NOMO-1 treated with DMSO at 0.1 percent for 48 hours (cell line): ENCODE results near the gene AIPL1.

Source experiments
- DNase-seq: peaks from one replicate; lab custom pipeline; 2025; ENCODE audit not compliant: unreplicated experiment; lab: John Stamatoyannopoulos, UW

The AIPL1 gene

DNA sequence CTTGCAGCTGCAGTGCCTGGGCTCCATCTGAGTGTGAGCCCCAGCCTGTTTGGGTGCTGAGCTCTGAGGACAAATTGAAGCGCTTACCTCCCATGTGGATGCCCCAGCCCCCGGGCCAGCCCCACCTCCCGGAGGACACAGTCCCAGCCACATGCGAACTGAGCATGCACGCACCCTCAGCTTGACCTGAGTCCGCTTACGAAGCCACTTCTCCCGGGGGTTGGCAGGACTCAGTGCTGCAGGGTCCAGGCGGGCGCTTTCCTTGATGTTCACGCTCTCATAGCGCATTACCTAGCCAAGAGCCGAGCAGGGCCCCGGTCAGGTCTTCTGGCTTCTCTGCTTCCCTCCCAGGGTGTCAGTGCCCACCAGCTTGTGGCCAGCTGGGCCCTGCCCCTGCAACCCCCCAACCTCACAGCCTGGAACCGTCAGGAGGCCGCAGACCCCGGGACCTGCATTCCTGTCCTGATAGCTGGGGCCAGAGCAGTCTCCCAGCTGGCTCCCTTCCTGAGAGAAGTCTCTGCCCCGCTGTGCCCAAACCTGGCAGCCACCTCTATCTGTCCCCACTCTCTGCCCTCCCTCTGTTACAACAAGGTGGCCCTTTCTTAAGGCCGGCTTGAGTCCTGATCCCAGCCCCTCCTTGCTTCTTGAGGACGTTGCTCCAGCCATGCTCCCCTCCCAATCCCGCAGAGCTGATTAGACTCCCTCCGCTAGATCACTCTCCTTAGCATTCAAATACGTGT lies 33.3 kb upstream of the AIPL1 start:
- no peak for DNase-seq

DNA sequence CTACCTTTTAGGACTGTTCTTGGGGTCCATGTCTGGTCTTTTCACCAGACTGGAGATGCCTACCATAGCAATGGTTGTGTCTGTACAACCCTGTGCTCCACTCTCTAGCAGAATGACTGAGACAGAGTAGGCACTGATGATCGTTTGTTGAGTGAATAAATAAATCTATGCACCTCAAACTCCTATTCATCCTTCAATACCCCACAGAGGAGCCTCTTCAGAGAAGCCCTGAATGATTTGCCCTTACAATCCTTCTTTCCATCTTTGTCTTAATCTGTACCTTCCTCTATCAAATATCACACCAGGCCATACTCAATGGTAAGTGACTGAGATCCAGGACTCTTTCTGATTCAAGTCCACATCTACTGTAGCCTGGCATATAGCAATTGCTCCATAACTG lies 32.6 kb upstream of the AIPL1 start:
- no peak for DNase-seq

DNA sequence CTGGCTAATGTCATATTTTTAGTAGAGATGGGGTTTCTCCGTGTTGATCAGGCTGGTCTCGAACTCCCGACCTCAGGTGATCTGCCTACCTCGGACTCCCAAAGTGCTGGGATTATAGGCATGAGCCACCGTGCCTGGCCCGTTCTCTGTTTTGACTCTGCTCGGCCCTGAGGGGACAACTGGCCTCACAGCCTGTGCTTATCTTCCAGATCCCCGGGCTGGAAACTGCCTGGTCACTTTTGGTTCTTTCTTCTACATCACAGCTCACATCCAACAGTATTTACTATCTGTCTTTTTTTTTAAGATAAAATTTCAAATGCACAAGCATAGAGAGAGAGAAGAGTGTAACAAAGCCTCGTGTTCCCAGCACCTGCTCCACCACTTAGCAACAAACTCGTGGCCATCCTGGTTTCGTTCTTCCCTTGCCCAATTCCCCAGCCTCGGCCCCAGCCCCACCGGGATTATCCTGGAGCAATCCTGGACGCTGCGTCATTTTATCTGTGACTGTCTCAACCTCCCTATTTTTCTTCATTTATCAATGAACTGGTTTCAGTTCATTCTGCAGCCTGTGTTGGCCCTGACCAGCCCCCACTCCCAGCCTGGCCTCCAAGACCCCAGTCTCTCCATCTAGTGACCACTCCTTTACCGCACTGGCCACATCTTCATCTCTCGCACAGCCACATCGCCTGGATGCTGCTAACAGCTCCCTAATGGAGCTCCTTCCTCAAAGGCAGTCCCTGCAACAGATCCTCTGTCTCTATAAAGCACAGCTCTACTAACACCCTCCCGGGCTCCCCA lies 30.5 kb upstream of the AIPL1 start:
- no peak for DNase-seq

DNA sequence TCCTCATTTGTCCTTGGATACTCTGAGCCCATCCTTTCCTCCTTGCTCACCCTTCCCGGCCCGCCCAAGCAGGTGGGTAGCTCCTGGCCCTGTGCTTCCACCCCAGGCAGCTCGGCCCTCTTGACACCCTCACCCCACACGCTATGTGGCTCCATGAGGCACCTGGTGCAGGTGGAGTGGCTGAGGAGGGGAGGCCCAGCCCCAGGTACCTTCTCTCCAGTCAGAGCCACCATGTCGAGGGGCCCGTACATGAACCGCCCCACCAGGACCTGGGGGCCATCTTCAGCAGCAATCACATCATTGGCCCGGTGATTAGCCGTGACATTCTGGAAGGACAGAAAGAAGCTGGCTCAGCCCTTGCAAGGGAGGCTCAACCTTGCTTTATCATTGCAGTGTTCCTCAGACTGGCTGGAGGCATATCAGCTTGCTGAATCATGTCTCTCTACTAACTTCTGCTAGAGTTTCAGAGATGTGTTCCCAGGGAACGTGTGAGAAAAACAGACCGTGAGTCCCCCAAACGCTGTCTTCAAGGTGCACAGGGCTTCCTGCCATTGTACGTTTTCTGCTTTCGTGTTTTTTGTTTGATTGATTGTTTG lies 29.6 kb upstream of the AIPL1 start:
- no peak for DNase-seq

DNA sequence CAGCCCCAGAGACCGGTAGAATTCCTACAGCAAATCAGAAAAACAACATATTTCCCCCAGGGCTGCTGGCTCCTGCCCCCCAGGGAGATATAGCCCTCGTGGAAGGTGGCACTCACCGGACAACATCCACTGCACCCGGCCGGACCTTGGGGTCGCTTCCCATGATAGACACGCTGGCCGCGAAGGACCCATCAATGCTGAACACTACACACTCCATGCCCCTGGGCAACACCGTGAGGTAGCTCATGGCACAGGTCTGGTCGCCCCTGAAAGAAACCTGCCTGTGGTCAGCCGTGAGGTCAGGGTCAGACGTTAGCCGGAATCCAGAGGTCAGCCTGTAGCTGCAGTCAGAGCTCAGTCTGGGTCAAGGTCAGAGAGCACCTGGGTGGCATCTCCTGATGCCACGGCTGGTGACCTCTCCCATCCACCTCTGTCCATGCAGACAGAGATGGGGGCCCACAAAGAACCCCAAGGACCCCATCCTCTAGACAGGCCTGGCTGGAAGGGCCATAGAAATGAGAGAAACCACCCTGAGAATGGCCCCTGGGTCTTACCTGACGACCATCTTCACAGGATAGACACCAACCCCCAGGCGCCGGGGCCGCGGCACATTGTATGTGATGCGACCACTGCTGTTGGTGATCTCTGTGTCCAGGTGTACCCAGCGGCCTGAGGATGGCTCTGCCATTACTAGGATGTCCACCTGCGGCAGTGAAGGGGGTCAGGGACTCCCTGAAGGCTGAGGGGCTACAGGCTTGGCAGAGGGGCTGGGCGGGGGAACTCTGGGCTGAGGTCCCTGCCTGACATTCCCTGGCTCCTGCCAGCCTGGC lies 28.9 kb upstream of the AIPL1 start:
- DNase-seq = no peak

DNA sequence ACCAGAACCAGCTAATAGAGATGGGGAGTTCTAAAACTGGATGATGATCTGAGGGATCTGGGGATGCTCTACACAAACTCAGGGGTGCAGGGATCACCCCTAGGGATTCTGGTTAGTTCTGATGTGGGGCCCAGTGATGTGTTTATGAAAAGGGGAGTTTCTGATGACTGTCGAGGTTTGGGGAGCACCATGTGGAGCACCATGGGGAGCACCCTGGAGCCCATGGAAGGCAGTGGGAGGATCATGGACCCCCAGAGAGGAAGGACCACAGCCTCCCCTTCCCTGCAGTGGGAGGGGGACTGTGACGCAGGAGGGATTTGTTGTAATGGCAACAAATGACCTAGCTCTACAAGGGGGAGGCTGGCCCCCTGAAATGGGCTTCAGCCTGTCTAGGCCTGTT lies 27.8 kb upstream of the AIPL1 start:
- DNase-seq = no peak

DNA sequence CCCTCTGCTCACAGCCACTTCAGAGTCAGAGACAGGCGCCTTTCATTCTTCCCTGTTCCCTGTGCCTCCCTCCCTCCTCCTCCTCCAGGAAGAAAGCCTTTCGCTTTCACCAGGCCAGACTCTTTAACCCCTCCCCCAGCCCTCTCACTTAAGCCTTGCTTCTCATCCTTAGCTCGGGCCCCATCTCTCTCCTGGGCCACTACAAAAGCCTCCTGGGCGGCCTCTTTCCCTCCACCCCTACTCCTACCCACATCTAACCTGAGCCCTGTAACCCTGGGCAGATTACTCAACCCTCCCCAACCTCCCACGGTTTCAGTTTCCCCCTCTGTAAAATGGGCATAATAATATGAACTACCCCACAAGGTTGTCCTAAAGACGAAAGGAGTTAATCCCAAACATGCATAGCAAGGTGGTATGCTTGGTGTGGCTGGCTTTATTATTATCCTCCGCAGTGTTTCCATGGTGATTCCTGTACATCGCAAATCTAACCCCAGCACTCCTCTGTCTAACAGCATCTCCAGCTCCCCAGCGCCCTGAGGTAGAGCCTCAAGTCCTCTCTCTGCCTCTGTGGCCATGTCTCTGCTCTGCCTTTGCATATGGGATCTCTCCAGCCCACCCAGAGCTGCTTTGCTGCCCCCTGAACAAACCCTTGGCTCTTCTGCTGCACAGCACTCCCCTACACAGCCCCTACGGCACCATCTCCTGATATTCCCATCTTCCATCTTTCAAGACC lies 27.0 kb upstream of the AIPL1 start:
- no peak for DNase-seq

DNA sequence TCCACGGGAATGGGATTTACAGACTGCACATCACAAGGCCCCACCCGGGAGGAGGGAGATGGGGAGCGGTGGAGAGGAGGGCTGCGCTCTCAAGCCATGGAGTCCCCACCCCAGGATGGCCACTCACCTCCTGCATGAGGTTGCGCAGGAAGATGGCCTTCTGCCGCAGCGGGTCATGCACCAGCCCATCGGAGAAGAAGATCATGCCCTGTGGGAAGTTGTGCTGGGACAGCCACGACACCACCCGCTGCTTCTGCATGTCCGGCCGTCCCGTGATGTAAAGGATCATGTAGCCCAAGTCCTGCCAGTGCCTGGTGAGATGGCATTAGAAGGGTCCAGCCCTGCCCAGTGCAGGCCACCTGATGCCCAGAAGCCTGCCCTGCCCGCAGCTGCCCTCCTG lies 26.3 kb upstream of the AIPL1 start:
- DNase-seq = no peak

DNA sequence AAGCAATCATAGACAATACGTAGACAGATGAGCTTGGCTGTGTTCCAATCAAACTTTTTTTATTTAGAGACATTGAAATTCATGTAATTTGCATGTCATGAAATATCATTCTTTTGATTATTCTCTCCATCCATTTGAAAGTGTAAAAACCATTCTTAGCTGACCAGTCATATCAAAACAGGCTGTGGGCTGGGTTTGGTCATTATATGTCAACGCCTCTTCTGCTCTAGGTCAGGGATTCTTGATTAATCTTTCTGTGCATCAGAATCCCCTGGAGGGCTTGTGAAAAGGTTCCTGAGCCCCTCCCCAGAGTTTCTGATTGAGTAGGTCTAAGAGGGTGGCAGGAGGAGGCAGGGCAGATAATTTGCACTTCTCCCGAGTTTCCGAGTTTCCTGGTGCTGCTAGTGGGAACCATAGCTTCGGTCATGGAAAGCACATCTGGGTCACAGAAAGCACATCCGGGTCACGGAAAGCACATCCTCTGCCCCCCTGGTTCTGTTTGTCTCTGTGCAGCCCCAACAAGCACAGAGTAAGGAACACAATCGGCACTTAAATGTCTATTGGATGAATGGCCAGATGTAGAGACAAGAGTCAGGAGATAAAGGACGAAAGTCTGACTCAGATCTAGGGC lies 25.7 kb upstream of the AIPL1 start:
- DNase-seq = no peak

DNA sequence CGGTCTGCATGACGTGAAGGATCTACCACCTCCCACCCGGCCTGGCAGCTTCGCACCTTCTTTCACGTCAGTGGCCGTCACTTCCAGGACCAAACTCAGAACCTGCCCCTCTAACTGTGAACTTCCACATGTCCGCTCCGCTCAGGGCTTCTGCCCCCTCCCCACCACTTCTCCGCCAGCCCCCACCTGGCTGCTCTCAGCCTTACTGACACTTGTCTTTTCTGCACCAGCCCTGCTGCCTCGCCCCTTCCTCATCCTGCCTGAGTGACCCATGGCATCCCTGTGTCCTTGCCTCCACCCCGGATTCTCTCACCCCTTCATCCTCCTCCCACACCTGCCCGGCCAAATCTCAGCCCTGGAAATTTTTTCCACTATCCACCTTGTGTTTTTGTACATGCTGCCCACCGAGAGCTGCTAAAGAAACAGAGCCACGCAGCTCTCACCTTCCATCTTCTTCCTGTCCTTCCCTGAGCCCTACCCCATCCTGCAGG lies 23.6 kb upstream of the AIPL1 start:
- DNase-seq = no peak

DNA sequence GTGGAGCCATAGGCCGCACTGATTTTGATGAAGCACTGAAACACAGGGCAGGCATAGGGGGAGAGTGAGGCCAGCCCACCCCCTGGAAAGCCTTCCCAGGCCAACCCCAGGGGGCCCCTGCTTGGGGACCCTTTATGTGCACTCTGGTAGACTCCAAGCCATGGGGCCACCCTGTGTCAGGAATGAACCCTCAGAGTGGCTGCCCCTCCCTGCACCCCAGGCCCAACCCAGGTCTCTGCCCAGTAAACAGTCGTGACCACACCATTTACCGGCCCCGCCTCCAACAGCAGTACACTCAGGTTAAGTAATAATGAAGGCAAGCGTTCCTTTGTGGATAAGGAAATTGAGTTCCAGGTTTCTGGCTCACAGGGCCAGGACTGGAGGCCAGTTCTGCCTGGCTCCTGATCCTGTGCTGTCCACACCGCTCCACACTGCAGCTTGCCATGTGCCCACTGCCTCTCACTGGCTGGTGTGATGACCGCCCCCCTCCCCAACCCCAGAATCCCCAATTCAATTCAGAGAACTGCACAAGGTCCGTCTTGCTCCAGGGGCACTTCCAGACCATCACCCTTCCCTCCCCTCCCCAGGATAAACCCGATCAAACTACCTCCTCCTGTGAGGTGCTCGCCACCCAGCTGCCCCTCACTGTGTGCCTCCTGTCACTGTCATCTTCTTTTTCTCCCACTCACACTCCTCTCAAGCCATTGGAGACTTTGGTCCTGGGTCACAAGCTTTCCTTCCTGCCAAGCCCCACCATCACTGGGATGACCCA lies 23.0 kb upstream of the AIPL1 start:
- no peak for DNase-seq

DNA sequence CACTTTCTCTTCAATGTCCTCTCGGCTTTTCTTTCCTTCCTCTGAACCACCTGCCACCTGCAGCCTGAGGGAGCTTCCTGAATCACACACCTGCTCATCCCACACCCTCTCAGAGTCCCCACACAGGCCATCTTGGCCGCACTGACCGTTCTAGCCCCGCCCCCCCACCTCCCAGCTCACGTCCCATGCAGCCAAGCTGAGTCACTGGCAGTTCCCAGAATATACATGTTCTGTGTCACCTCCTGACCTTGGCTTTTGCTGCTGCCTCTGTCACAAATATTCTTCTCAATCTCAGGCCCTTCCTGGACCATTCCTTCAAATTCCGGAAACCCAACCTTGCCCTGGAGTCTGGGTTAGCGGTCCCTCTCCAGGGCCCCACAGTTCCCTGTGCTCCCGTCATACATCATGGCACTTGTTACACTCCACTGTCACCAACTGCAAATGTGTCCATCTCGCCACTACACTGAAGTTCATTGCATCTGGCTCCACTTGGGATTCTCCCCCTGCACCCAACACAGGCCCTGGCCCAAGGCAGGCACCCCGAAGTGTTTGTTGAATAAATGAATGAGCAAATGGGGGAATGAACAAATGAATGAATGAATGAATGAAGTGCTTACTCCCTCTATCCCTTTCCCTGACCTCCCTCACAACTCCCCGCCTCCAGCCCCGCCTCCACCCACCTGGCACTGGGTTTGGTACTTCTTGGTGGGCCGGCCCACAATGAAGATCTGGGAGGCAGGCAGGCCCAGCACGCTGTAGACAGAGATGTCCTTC lies 22.2 kb upstream of the AIPL1 start:
- no peak for DNase-seq

DNA sequence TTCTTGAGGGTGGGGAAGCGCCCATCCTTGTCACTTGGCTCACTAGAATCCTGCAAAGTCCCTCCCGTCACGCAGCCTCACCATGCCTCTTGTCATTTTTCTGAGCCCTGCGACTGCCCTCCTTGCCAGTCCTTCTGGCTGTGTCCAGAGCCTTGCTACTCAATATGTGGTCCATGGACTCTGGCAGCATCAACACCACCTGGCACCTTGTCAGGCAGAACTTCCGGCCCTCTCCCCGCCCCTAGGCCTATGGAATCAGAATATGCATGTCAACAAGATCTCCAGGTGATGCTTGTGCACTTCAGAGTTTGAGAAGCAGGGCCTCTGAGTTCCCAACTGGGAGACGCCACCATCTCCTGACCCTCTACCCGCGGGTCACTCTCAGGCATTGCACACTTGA lies 21.4 kb upstream of the AIPL1 start:
- no peak for DNase-seq

DNA sequence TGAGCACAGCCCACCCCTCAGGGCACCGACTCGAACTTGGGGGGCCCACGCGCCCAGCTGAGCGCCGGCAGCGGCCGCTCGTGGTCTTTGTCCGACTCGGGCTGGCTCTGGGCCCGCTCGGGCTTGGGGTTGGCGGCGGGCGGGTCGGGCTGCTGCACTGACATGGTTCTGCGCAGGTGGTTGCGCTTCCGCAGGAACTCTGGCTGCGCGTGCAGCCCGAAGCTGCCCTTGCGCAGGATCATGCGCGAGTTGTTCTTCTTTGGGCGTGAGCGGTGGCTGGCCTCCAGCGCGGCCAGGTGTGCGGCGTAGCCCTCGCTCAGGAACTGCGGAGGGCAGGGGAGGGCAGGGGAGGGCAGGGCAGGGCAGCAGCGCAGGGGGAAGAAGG lies 20.4 kb upstream of the AIPL1 start:
- peak; percentile 24 for DNase-seq

DNA sequence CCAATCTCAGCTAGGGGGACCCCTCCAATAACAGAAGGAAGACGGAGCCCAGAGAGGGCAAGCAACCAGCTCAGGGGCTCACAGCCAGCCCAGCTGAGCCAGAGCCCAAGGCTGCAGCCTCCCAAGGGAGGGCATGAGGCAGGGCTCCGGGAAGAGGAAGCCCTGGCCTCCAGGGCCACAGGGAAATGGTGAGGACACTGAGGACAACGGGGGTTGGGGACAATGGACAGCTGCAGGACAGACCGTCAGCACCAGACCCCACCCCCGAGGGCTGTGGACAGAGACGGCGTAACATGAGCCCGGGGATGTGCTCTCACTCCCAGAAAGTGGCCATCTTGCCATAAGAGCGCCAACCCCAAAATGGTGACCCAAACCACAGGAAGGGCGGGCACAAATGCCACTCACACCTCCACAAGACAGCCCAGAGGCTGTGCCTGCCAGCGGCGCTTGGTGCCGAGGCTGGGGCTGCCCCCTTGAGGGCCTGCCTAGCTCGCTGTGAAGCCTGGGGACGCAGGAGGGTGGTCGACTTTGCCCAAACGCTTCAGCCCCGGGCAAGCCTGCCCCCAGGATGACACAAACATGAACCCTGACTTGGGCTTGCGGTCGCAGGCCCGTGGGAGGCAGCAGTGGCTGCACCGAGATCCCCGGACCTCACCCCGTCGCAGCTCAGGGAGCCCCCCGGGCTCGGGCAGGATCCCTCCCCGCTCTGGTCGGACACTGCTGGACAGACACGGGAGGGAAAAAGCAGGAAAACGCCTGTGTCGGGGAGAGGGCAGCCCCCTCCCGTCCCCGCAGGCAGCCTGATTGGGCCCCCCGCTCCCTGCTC lies 19.8 kb upstream of the AIPL1 start:
- no peak for DNase-seq

DNA sequence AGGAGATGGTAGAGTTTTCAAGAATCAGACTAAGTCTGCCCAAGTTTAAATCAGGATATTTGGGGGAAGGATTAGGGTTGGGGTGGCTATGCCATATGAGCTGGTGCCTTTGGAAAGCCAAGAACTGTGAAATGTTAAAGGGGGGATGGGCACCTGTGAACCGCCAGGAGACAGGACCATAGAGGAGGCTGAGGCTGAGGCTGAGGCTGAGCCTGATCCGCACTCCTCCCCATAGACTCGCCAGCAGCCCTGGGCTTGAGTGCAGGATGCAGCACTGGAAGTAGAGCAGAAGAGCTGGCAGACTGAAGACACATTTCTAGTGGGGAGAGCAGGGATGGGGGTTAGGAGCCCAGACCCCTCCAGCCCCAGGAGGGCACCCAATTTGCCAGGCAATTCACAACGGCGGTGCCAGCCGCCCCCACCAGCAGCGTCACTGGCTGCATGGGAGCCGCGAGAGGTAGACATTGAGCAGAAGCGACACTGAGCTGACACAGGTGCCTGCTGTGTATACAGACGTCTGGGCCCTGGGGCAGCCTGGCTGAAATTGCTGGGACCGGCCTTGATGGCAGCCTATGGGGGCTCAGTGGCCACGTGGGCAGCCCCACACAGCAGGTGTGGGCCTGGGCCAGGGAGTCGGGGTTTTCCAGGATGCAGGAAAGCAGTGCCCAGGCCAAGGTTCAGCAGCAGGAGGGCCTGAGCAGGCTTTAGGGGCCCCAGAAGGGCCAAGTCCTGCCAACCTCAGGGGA lies 18.5 kb upstream of the AIPL1 start:
- DNase-seq = no peak
